Stimulated activated CD8-positive, alpha-beta memory T cell treated with anti-CD3 and anti-CD28 coated beads, Interleukin-4, amount 100 ng/mL, for 4 hours (primary cell): ENCODE results near the gene CARD6.
"Not testable (repeated sequence)": the region's sequence is repeated elsewhere in the genome, so short reads cannot be mapped to it uniquely, and the experiment has no call there.

ENCODE experiments used
- DNase-seq, 2 donors: peaks; one replicate each; pipeline ENCODE4 v3.0.0-alpha.2; 2020; ENCODE audit warnings: low read depth in 2 of 2, low spot score in 1 of 2

The CARD6 gene

GRCh38 chr5:40827188-40827977, 13.8 kb upstream of the CARD6 start:
- no peak for DNase-seq

GRCh38 chr5:40828021-40828631, 13.0 kb upstream of the CARD6 start:
- DNase-seq: no peak

GRCh38 chr5:40828690-40829661, 12.2 kb upstream of the CARD6 start:
- DNase-seq: no peak

- DNase-seq: no peak
Observed at GRCh38 chr5:40829748-40830533, 11.2 kb upstream of the CARD6 start.

GRCh38 chr5:40831346-40832210, 9.6 kb upstream of the CARD6 start:
- DNase-seq: no peak

GRCh38 chr5:40832345-40832744, 8.8 kb upstream of the CARD6 start:
- no peak for DNase-seq

- DNase-seq: no peak
Observed at GRCh38 chr5:40833712-40834229, 7.4 kb upstream of the CARD6 start.

- peak; percentile 13 to 18 for DNase-seq
Observed at GRCh38 chr5:40834391-40834848, 6.7 kb upstream of the CARD6 start.

GRCh38 chr5:40834849-40835787, 6.0 kb upstream of the CARD6 start, which contains the start of gene RPL37:
RPL37 (minus strand) TSS chr5:40835222; CDS start chr5:40835185, 37 bp downstream.
- DNase-seq: peak; percentile 79 to 87

- DNase-seq: no peak
Observed at GRCh38 chr5:40838086-40838485, 3.1 kb upstream of the CARD6 start.

GRCh38 chr5:40842351-40842750, 1.2 kb downstream of the CARD6 start:
- no peak for DNase-seq

- no peak for DNase-seq
Observed at GRCh38 chr5:40844565-40844964, 3.4 kb downstream of the CARD6 start.

- no peak for DNase-seq
Observed at GRCh38 chr5:40846371-40846770, 5.2 kb downstream of the CARD6 start.

- DNase-seq: no peak
Observed at GRCh38 chr5:40847525-40847924, 6.4 kb downstream of the CARD6 start.

- no peak for DNase-seq
Observed at GRCh38 chr5:40853632-40854192, 12.5 kb downstream of the CARD6 start.

- DNase-seq: no peak
Observed at GRCh38 chr5:40860711-40861110, 19.5 kb downstream of the CARD6 start.

- DNase-seq: not testable (repeated sequence)
Observed at GRCh38 chr5:40865004-40865403, 23.8 kb downstream of the CARD6 start.

GRCh38 chr5:40866844-40867243, 25.7 kb downstream of the CARD6 start:
- DNase-seq: no peak
